ENCODE data around the gene CLIC2. TPM values are rescaled to one million over a fixed set of nuclear protein-coding genes. Genes with fewer than 3 reads are reported as not detected.
"Not testable (repeated sequence)": the region's sequence is repeated elsewhere in the genome, so short reads cannot be mapped to it uniquely, and the experiment has no call there.

CLIC2 gene
- total RNA-seq (2014; rRNA removed; shearing (Covaris generic)): 0.59 and 1.1 TPM in 2 replicates

- H3K36me3 ChIP-seq (replicated peaks; ENCODE audit: control insufficient read depth, insufficient read depth, low read length): no peaks in the 10 kb centered on the region
- no peaks in the 10 kb centered on the region for H3K27me3 ChIP-seq (ENCODE audit: control insufficient read depth, insufficient read depth, low read length)
- no peak within 1 kb of the TSS for H3K4me3 ChIP-seq (ENCODE audit: insufficient read depth, low read depth, low read length)
- DNase-seq: no peak
Observed at GRCh38 chrX:155334486-155335336, at the start of gene CLIC2. Gene CLIC2, minus strand, starts transcription at chrX:155334614. Its CDS starts 187 bp downstream, at chrX:155334427.

- H3K4me3 ChIP-seq (ENCODE audit: insufficient read depth, low read depth, low read length); H3K27me3 ChIP-seq (ENCODE audit: control insufficient read depth, insufficient read depth, low read length); DNase-seq; H3K36me3 ChIP-seq (replicated peaks; ENCODE audit: control insufficient read depth, insufficient read depth, low read length): not testable (repeated sequence)
Observed at GRCh38 chrX:155382529-155382967, 48.1 kb upstream of the CLIC2 start.

DNA sequence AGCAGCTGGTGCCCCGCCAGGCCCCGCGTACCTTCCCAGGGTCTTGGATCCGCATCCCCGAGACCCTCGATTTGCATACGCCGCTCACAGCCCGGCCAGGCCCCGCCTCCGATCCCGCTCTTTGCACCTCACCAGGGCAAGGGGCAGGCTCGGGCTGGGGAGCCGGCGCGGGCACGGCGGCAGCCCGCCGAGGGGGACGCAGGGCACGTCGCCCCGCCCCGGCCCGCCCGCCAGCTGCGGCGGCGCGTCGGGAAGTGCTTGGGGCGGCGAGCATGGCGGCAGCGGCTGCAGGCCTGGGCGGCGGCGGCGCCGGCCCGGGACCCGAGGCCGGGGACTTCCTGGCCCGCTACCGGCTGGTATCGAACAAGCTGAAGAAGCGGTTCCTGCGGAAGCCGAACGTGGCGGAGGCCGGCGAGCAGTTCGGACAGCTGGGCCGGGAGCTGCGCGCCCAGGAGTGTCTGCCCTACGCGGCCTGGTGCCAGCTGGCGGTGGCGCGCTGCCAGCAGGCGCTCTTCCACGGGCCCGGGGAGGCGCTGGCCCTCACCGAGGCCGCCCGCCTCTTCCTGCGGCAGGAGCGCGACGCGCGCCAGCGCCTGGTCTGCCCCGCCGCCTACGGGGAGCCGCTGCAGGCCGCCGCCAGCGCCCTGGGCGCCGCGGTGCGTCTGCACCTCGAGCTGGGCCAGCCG, 47.6 kb upstream of the CLIC2 start, which contains the start of gene F8A2:
TSS of gene F8A2 (plus strand) at position 253 of the 686 bp plus-strand sequence. CDS start at position 273, 20 bp downstream.
- not testable (repeated sequence) for DNase-seq

GRCh38 chrX:155379802-155380201, 45.4 kb upstream of the CLIC2 start:
- not testable (repeated sequence) for DNase-seq; H3K36me3 ChIP-seq (replicated peaks; ENCODE audit: control insufficient read depth, insufficient read depth, low read length)

More for the DNA sequence above, 47.6 kb upstream of the CLIC2 start, which contains the start of gene F8A2:
- H3K4me3 ChIP-seq (ENCODE audit: insufficient read depth, low read depth, low read length); H3K36me3 ChIP-seq (replicated peaks; ENCODE audit: control insufficient read depth, insufficient read depth, low read length); H3K27me3 ChIP-seq (ENCODE audit: control insufficient read depth, insufficient read depth, low read length): not testable (repeated sequence)

GRCh38 chrX:155373777-155374458, 39.5 kb upstream of the CLIC2 start:
- not testable (repeated sequence) for H3K36me3 ChIP-seq (replicated peaks; ENCODE audit: control insufficient read depth, insufficient read depth, low read length); DNase-seq

More at GRCh38 chrX:155379802-155380201, 45.4 kb upstream of the CLIC2 start:
- not testable (repeated sequence) for H3K27me3 ChIP-seq (ENCODE audit: control insufficient read depth, insufficient read depth, low read length); H3K4me3 ChIP-seq (ENCODE audit: insufficient read depth, low read depth, low read length)

DNA sequence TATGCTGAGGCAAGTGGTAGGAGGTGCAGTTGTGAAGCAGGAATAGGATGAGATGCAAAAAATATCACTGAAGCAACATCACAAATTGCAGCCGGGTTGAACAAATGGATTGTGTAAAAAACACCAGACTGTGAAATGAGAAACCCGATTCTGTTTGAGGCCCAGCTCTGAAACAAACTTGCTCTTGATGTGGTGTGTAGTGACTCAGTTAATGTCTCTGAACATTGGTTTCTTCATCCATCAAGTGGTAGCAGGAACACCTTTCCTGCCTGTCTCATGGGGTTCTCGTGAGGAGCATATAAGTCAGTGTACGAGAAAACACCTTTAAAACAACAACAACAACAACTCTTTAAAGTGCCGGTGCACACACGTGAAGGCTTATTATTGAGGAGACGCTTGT, 29.3 kb upstream of the CLIC2 start:
- not testable (repeated sequence) for H3K4me3 ChIP-seq (ENCODE audit: insufficient read depth, low read depth, low read length); H3K36me3 ChIP-seq (replicated peaks; ENCODE audit: control insufficient read depth, insufficient read depth, low read length); H3K27me3 ChIP-seq (ENCODE audit: control insufficient read depth, insufficient read depth, low read length); DNase-seq

More at GRCh38 chrX:155373777-155374458, 39.5 kb upstream of the CLIC2 start:
- not testable (repeated sequence) for H3K4me3 ChIP-seq (ENCODE audit: insufficient read depth, low read depth, low read length); H3K27me3 ChIP-seq (ENCODE audit: control insufficient read depth, insufficient read depth, low read length)

- H3K4me3 ChIP-seq (ENCODE audit: insufficient read depth, low read depth, low read length); DNase-seq; H3K27me3 ChIP-seq (ENCODE audit: control insufficient read depth, insufficient read depth, low read length); H3K36me3 ChIP-seq (replicated peaks; ENCODE audit: control insufficient read depth, insufficient read depth, low read length): not testable (repeated sequence)
Observed at GRCh38 chrX:155349448-155349847, 15.0 kb upstream of the CLIC2 start.

GRCh38 chrX:155345689-155346088, 11.3 kb upstream of the CLIC2 start:
- H3K36me3 ChIP-seq (replicated peaks; ENCODE audit: control insufficient read depth, insufficient read depth, low read length); DNase-seq; H3K4me3 ChIP-seq (ENCODE audit: insufficient read depth, low read depth, low read length); H3K27me3 ChIP-seq (ENCODE audit: control insufficient read depth, insufficient read depth, low read length): not testable (repeated sequence)

DNA sequence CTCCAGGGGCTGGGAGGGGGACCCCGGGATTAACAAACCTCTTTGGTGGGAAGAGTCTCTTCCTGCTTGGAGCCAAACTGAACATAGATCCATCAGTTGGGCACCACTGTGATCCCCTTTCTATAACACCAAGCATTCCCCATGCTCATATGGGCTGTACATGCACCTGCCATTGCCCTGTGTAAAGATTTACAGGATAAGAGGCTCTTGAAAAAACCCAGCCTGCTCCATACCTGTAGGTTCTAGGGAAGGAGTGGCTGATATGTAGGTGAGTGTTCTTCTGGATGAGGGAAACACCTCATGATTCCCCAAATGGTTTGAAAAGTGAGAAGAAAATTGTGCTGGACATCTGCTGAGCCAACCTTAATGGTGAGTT, 911 bp upstream of the CLIC2 start:
- H3K27me3 ChIP-seq (ENCODE audit: control insufficient read depth, insufficient read depth, low read length); H3K4me3 ChIP-seq (ENCODE audit: insufficient read depth, low read depth, low read length); DNase-seq; H3K36me3 ChIP-seq (replicated peaks; ENCODE audit: control insufficient read depth, insufficient read depth, low read length): not testable (repeated sequence)

- Histone ChIP-seq H3K27me3 (ENCODE audit: control insufficient read depth, insufficient read depth, low read length) (no peaks in the 10 kb centered on the region), H3K36me3 (replicated peaks; ENCODE audit: control insufficient read depth, insufficient read depth, low read length) (no peaks in the 10 kb centered on the region), H3K4me3 (ENCODE audit: insufficient read depth, low read depth, low read length) (no peak overlapping the region)
- no peak for DNase-seq
Observed at GRCh38 chrX:155333544-155334100, 792 bp downstream of the CLIC2 start.

DNA sequence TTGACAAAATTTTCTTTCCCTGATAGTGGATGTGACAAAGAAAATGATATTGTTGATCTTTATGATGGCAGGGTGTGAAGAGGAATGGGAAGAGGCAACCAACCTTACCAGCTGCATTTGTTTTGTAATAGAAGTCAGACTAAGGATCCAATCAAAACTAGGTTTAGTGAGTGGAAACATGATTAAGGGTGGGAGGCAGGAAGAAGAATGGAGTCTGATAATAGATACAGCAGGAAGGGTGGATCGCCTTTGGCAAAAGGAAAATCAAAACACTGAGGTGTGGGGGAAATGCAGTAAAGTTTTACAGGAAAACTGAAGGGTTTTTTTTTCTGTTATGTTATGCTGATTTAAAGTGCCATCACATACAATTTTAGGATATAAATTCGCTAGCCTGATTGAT, 3.4 kb downstream of the CLIC2 start:
- Histone ChIP-seq H3K36me3 (replicated peaks; ENCODE audit: control insufficient read depth, insufficient read depth, low read length) (no peaks in the 10 kb centered on the region), H3K4me3 (ENCODE audit: insufficient read depth, low read depth, low read length) (no peak overlapping the region), H3K27me3 (ENCODE audit: control insufficient read depth, insufficient read depth, low read length) (no peaks in the 10 kb centered on the region)
- no peak for DNase-seq

DNA sequence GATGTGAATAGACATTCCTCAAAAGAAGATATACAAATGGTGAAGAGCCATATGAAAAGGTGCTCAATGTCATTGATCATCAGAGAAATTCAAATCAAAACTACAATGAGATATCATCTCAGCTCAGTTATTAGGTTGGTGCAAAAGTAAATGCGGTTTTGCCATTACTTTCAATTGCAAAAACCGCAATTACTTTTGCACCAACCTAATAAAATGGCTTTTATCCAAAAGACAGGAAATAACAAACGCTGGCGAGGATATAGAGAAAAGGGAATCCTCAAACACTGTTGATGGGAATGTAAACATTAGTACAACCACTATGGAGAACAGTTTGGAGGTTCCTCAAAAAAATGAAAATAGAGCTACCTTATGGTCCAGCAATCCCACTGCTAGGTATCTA, 5.1 kb downstream of the CLIC2 start:
- Histone ChIP-seq H3K4me3 (ENCODE audit: insufficient read depth, low read depth, low read length) (no peak overlapping the region), H3K36me3 (replicated peaks; ENCODE audit: control insufficient read depth, insufficient read depth, low read length) (no peaks in the 10 kb centered on the region), H3K27me3 (ENCODE audit: control insufficient read depth, insufficient read depth, low read length) (no peaks in the 10 kb centered on the region)
- DNase-seq: no peak

DNA sequence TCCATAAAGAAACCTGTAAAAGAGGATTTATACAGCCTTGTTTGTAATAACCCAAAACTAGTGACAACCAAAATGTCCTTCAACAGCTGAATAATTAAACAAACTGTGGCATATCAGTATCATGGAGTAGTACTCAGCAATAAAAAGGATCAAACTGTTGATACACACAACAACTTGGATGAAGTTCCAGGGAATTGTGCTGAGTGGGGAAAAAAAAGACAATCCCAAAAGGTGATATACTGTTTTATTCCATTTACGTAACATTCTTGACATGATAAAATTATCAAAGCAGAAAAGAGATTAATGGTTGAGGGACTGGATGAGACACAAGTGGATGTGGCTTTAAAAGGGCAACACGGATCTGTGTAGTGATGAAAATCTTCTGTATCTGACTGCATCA, 7.8 kb downstream of the CLIC2 start:
- no peak for DNase-seq

DNA sequence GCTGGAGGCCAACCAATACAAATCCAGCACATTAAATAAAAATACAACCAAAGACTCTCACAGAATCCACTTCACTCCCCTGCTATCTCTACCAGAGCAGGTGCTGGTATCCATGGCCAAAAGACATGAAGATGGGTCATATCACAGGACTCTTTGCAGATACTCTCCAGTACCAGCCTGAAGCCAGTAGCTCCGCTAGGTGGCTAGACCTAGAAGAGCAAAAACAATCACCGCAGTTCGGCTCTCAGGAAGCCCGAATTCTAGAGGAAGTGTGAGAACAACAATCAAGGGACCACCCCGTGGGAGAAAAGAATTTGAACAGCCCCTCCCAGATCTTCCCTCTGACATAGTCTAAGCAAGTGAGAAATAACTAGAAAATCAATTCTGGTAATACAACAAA, 20.2 kb downstream of the CLIC2 start:
- no peak overlapping the region for H3K4me3 ChIP-seq (ENCODE audit: insufficient read depth, low read depth, low read length)
- H3K36me3 ChIP-seq (replicated peaks; ENCODE audit: control insufficient read depth, insufficient read depth, low read length): no peaks in the 10 kb centered on the region
- no peak for DNase-seq
- H3K27me3 ChIP-seq (ENCODE audit: control insufficient read depth, insufficient read depth, low read length): no peaks in the 10 kb centered on the region

More for the DNA sequence above, 7.8 kb downstream of the CLIC2 start:
- Histone ChIP-seq H3K36me3 (replicated peaks; ENCODE audit: control insufficient read depth, insufficient read depth, low read length) (no peaks in the 10 kb centered on the region), H3K4me3 (ENCODE audit: insufficient read depth, low read depth, low read length) (no peak overlapping the region), H3K27me3 (ENCODE audit: control insufficient read depth, insufficient read depth, low read length) (no peaks in the 10 kb centered on the region)
